Astrocyte (in vitro differentiated cells and primary cell): ENCODE results near the gene TARS3. TPM values are rescaled to one million over a fixed set of nuclear protein-coding genes. Genes with fewer than 3 reads are reported as not detected.

Experiments used
- DNase-seq: peaks from one replicate; pipeline ENCODE4 v3.0.0-alpha.2; 2010; ENCODE audit warnings: low read depth
- FAIRE-seq: peaks from 2 replicates; lab custom pipeline; 2011; peaks lifted over from hg19 to GRCh38; lab: Jason Lieb, UNC
- H2AFZ ChIP-seq: 2 replicates; pipeline ENCODE4 v1.6.0; 2012; ENCODE audit warnings: low read depth, low read length, inconsistent platforms
- H3K27ac ChIP-seq: 2 replicates; pipeline ENCODE4 v1.5.1; 2011; ENCODE audit warnings: low read depth, low read length, inconsistent platforms
- H3K27me3 ChIP-seq: 2 replicates; pipeline ENCODE4 v1.6.0; 2011; ENCODE audit warnings: low read length, inconsistent platforms; ENCODE audit not compliant: insufficient read depth
- H3K36me3 ChIP-seq: 2 replicates; pipeline ENCODE4 v1.5.1; 2011; ENCODE audit warnings: low read length, inconsistent platforms; ENCODE audit not compliant: insufficient read depth
- H3K4me1 ChIP-seq: 2 replicates; pipeline ENCODE4 v1.5.1; 2011; ENCODE audit warnings: low read length, inconsistent platforms; ENCODE audit not compliant: insufficient read depth
- H3K4me2 ChIP-seq: 2 replicates; pipeline ENCODE4 v1.6.0; 2012; ENCODE audit warnings: low read length, inconsistent platforms
- H3K4me3 ChIP-seq: 2 replicates; pipeline ENCODE4 v1.5.1; 2011; ENCODE audit warnings: low read depth, mild to moderate bottlenecking, low read length, inconsistent platforms; ENCODE audit not compliant: insufficient read depth
- H3K79me2 ChIP-seq: 2 replicates; pipeline ENCODE4 v1.6.0; 2012; ENCODE audit warnings: mild to moderate bottlenecking, low read length, inconsistent platforms; ENCODE audit not compliant: insufficient read depth
- H3K9ac ChIP-seq: 2 replicates; pipeline ENCODE4 v1.6.0; 2012; ENCODE audit warnings: mild to moderate bottlenecking, low read length, inconsistent platforms
- H3K9me3 ChIP-seq: 2 replicates; pipeline ENCODE4 v1.5.1; 2012; ENCODE audit warnings: low read depth, mild to moderate bottlenecking, low read length, inconsistent platforms; ENCODE audit not compliant: insufficient read depth
- H4K20me1 ChIP-seq: 2 replicates; pipeline ENCODE4 v1.6.0; 2012; ENCODE audit warnings: low read length, inconsistent platforms; ENCODE audit not compliant: insufficient read depth
- H3K27ac Mint-ChIP-seq: one replicate; pipeline ENCODE4 v1.8.0; 2021; ENCODE audit warnings: mild to moderate bottlenecking, mixed read lengths; ENCODE audit not compliant: unreplicated experiment
- H3K27me3 Mint-ChIP-seq: one replicate; pipeline ENCODE4 v1.8.0; 2021; ENCODE audit warnings: low read depth, mixed read lengths; ENCODE audit not compliant: unreplicated experiment
- H3K36me3 Mint-ChIP-seq: one replicate; pipeline ENCODE4 v1.8.0; 2021; ENCODE audit warnings: low read depth, mixed read lengths; ENCODE audit not compliant: unreplicated experiment
- H3K4me1 Mint-ChIP-seq: one replicate; pipeline ENCODE4 v1.8.0; 2021; ENCODE audit warnings: low read depth, mixed read lengths; ENCODE audit not compliant: unreplicated experiment
- H3K4me3 Mint-ChIP-seq: one replicate; pipeline ENCODE4 v1.8.0; 2021; ENCODE audit warnings: mild to moderate bottlenecking, moderate library complexity, mixed read lengths; ENCODE audit not compliant: unreplicated experiment
- H3K9me3 Mint-ChIP-seq: one replicate; pipeline ENCODE4 v1.8.0; 2021; ENCODE audit warnings: mild to moderate bottlenecking, mixed read lengths; ENCODE audit not compliant: unreplicated experiment
- EZH2 ChIP-seq: IDR thresholded peaks from 2 replicates; pipeline ENCODE4 v1.6.1; 2012; ENCODE audit warnings: mild to moderate bottlenecking, low read length, inconsistent platforms; ENCODE audit not compliant: insufficient read depth
- total RNA-seq: library from RNA; stranded (reverse); gene quantifications from 2 replicates; pipeline ENCODE4 v1.2.1, GENCODE V29; 2021
- TF ChIP-seq, protein P1 (sequence below): IDR thresholded peaks from 2 replicates; pipeline ENCODE4 v1.5.1; 2011; ENCODE audit warnings: low read depth, mild to moderate bottlenecking, inconsistent platforms, low read length, moderate library complexity; ENCODE audit not compliant: insufficient read depth

The TARS3 gene
- total RNA-seq, 1 donor from 2014 or later: 15.7 TPM

GRCh38 chr15:101709466-101709865, 14.8 kb downstream of the TARS3 start:
- H3K27me3 ChIP-seq: no peaks in the 10 kb centered on the region
- peaks cover 34% of the 10 kb centered on the region for H3K36me3 Mint-ChIP-seq
- no peak overlapping the region for H3K27ac ChIP-seq
- peak overlapping the region; percentile 50 for H3K27ac Mint-ChIP-seq
- TF ChIP-seq, protein P1, sequence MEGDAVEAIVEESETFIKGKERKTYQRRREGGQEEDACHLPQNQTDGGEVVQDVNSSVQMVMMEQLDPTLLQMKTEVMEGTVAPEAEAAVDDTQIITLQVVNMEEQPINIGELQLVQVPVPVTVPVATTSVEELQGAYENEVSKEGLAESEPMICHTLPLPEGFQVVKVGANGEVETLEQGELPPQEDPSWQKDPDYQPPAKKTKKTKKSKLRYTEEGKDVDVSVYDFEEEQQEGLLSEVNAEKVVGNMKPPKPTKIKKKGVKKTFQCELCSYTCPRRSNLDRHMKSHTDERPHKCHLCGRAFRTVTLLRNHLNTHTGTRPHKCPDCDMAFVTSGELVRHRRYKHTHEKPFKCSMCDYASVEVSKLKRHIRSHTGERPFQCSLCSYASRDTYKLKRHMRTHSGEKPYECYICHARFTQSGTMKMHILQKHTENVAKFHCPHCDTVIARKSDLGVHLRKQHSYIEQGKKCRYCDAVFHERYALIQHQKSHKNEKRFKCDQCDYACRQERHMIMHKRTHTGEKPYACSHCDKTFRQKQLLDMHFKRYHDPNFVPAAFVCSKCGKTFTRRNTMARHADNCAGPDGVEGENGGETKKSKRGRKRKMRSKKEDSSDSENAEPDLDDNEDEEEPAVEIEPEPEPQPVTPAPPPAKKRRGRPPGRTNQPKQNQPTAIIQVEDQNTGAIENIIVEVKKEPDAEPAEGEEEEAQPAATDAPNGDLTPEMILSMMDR: no peak
- no peak for TF ChIP-seq EZH2
- peaks cover 25% of the 10 kb centered on the region for H3K4me1 Mint-ChIP-seq
- H3K36me3 ChIP-seq: peaks cover 15% of the 10 kb centered on the region
- H3K27me3 Mint-ChIP-seq: no peaks in the 10 kb centered on the region
- no peaks in the 10 kb centered on the region for H3K9me3 ChIP-seq
- H3K4me3 Mint-ChIP-seq: no peak overlapping the region
- H2AFZ ChIP-seq: no peak overlapping the region
- H4K20me1 ChIP-seq: no peaks in the 10 kb centered on the region
- H3K4me2 ChIP-seq: no peak overlapping the region
- H3K79me2 ChIP-seq: no peaks in the 10 kb centered on the region
- peaks cover 9% of the 10 kb centered on the region for H3K4me1 ChIP-seq
- DNase-seq: no peak
- no peak overlapping the region for H3K9ac ChIP-seq
- no peak for FAIRE-seq
- no peaks in the 10 kb centered on the region for H3K9me3 Mint-ChIP-seq
- no peak overlapping the region for H3K4me3 ChIP-seq

GRCh38 chr15:101707983-101708382, 16.3 kb downstream of the TARS3 start:
- H3K27me3 ChIP-seq: no peaks in the 10 kb centered on the region
- H4K20me1 ChIP-seq: no peaks in the 10 kb centered on the region
- Mint-ChIP-seq H3K4me3 (no peak overlapping the region), H3K27ac (no peak overlapping the region), H3K9me3 (no peaks in the 10 kb centered on the region), H3K4me1 (peaks cover 24% of the 10 kb centered on the region), H3K27me3 (no peaks in the 10 kb centered on the region), H3K36me3 (peaks cover 34% of the 10 kb centered on the region)
- H3K9me3 ChIP-seq: no peaks in the 10 kb centered on the region
- DNase-seq (no peak), FAIRE-seq (no peak)
- peaks cover 8% of the 10 kb centered on the region for H3K36me3 ChIP-seq
- peaks cover 9% of the 10 kb centered on the region for H3K4me1 ChIP-seq
- no peak overlapping the region for H2AFZ ChIP-seq
- no peak overlapping the region for H3K27ac ChIP-seq
- no peak overlapping the region for H3K9ac ChIP-seq
- no peak overlapping the region for H3K4me3 ChIP-seq
- TF ChIP-seq, protein P1: no peak
- no peak for TF ChIP-seq EZH2
- no peak overlapping the region for H3K4me2 ChIP-seq
- no peaks in the 10 kb centered on the region for H3K79me2 ChIP-seq

- no peak for DNase-seq
- H3K79me2 ChIP-seq: no peaks in the 10 kb centered on the region
- H3K9me3 Mint-ChIP-seq: no peaks in the 10 kb centered on the region
- H3K27ac ChIP-seq: no peak overlapping the region
- no peaks in the 10 kb centered on the region for H3K4me1 ChIP-seq
- H2AFZ ChIP-seq: no peak overlapping the region
- no peak overlapping the region for H3K9ac ChIP-seq
- TF ChIP-seq EZH2: no peak
- TF ChIP-seq, protein P1: no peak
- no peak overlapping the region for H3K4me3 Mint-ChIP-seq
- no peak for FAIRE-seq
- peaks cover 38% of the 10 kb centered on the region for H3K36me3 Mint-ChIP-seq
- no peaks in the 10 kb centered on the region for H3K4me1 Mint-ChIP-seq
- no peak overlapping the region for H3K27ac Mint-ChIP-seq
- H4K20me1 ChIP-seq: no peaks in the 10 kb centered on the region
- H3K36me3 ChIP-seq: peaks cover 20% of the 10 kb centered on the region
- no peak overlapping the region for H3K4me3 ChIP-seq
- no peak overlapping the region for H3K4me2 ChIP-seq
- no peaks in the 10 kb centered on the region for H3K27me3 ChIP-seq
- H3K27me3 Mint-ChIP-seq: no peaks in the 10 kb centered on the region
- H3K9me3 ChIP-seq: no peaks in the 10 kb centered on the region
Measured at GRCh38 chr15:101702077-101702476, 22.2 kb downstream of the TARS3 start.
